Effector memory CD8-positive, alpha-beta T cell (primary cell): ENCODE results near the gene ARFGEF3.

Experiments used
- ATAC-seq: fragments of 150-1000 bp; cut with Tn5 transposase; replicated peaks from 2 replicates; pipeline ENCODE4 v1.10.0; 2021; ENCODE audit warnings: mild to moderate bottlenecking, moderate library complexity
- DNase-seq, 3 experiments: peaks; one replicate each; pipeline ENCODE4 v3.0.0; 2021
- H3K27ac Mint-ChIP-seq, 2 donors: one replicate each; pipeline ENCODE4 v1.8.0; 2022; ENCODE audit warnings: mild to moderate bottlenecking in 2 of 2, mixed read lengths in 2 of 2, moderate library complexity in 2 of 2
- H3K27me3 Mint-ChIP-seq, 2 donors: one replicate each; pipeline ENCODE4 v1.8.0; 2022; ENCODE audit warnings: mixed read lengths in 2 of 2
- H3K36me3 Mint-ChIP-seq: one replicate; pipeline ENCODE4 v1.8.0; 2022; ENCODE audit warnings: mild to moderate bottlenecking, moderate library complexity, mixed read lengths; ENCODE audit not compliant: insufficient read depth
- H3K4me1 Mint-ChIP-seq, 2 donors: one replicate each; pipeline ENCODE4 v1.8.0; 2022; ENCODE audit warnings: low read depth in 2 of 2, mixed read lengths in 2 of 2
- H3K4me3 Mint-ChIP-seq, 2 donors: one replicate each; pipeline ENCODE4 v1.8.0; 2022; ENCODE audit warnings: mild to moderate bottlenecking in 2 of 2, mixed read lengths in 2 of 2, moderate library complexity in 2 of 2
- H3K9me3 Mint-ChIP-seq, 2 donors: one replicate each; pipeline ENCODE4 v1.8.0; 2022; ENCODE audit warnings: mixed read lengths in 2 of 2

ARFGEF3 gene

GRCh38 chr6:138263963-138264362 lies 102.2 kb downstream of the ARFGEF3 start:
- no peak overlapping the region for H3K4me3 Mint-ChIP-seq
- H3K9me3 Mint-ChIP-seq: no peaks in the 10 kb centered on the region
- H3K27ac Mint-ChIP-seq: no peak overlapping the region

GRCh38 chr6:138264372-138264880 lies 102.7 kb downstream of the ARFGEF3 start:
- Mint-ChIP-seq H3K4me3 (no peak overlapping the region), H3K27me3 (peaks cover 39 to 61% of the 10 kb centered on the region in 2 donors), H3K9me3 (no peaks in the 10 kb centered on the region), H3K27ac (no peak overlapping the region), H3K36me3 (no peaks in the 10 kb centered on the region), H3K4me1 (no peaks in the 10 kb centered on the region)
- DNase-seq (no peak), ATAC-seq (no peak)

More at GRCh38 chr6:138263963-138264362, 102.2 kb downstream of the ARFGEF3 start:
- H3K36me3 Mint-ChIP-seq: no peaks in the 10 kb centered on the region
- peaks cover 39 to 61% of the 10 kb centered on the region in 2 donors for H3K27me3 Mint-ChIP-seq
- ATAC-seq: no peak
- H3K4me1 Mint-ChIP-seq: no peaks in the 10 kb centered on the region
- no peak for DNase-seq

GRCh38 chr6:138266095-138266494 lies 104.4 kb downstream of the ARFGEF3 start:
- peaks cover 46 to 67% of the 10 kb centered on the region in 2 donors for H3K27me3 Mint-ChIP-seq
- no peak overlapping the region for H3K27ac Mint-ChIP-seq
- no peaks in the 10 kb centered on the region for H3K4me1 Mint-ChIP-seq
- DNase-seq (no peak), ATAC-seq (no peak)
- H3K9me3 Mint-ChIP-seq: no peaks in the 10 kb centered on the region
- no peaks in the 10 kb centered on the region for H3K36me3 Mint-ChIP-seq
- H3K4me3 Mint-ChIP-seq: no peak overlapping the region

GRCh38 chr6:138267971-138268895 lies 106.5 kb downstream of the ARFGEF3 start:
- Mint-ChIP-seq H3K27ac (no peak overlapping the region), H3K27me3 (peaks cover 35 to 54% of the 10 kb centered on the region in 2 donors), H3K4me1 (no peaks in the 10 kb centered on the region), H3K4me3 (no peak overlapping the region), H3K9me3 (no peaks in the 10 kb centered on the region), H3K36me3 (no peaks in the 10 kb centered on the region)
- no peak for ATAC-seq
- no peak for DNase-seq

GRCh38 chr6:138271451-138271850 lies 109.7 kb downstream of the ARFGEF3 start:
- H3K27ac Mint-ChIP-seq: no peak overlapping the region
- no peaks in the 10 kb centered on the region for H3K4me1 Mint-ChIP-seq
- DNase-seq: no peak
- H3K4me3 Mint-ChIP-seq: no peak overlapping the region
- H3K36me3 Mint-ChIP-seq: no peaks in the 10 kb centered on the region
- H3K27me3 Mint-ChIP-seq: peaks cover 14 to 27% of the 10 kb centered on the region in 2 donors
- H3K9me3 Mint-ChIP-seq: no peaks in the 10 kb centered on the region
- ATAC-seq: no peak

GRCh38 chr6:138272533-138273315 lies 111.0 kb downstream of the ARFGEF3 start:
- ATAC-seq (no peak), DNase-seq (no peak)
- Mint-ChIP-seq H3K27me3 (peaks cover 14 to 25% of the 10 kb centered on the region in 2 donors), H3K9me3 (no peaks in the 10 kb centered on the region), H3K27ac (no peak overlapping the region), H3K4me1 (no peaks in the 10 kb centered on the region), H3K36me3 (no peaks in the 10 kb centered on the region), H3K4me3 (no peak overlapping the region)

- no peaks in the 10 kb centered on the region for H3K36me3 Mint-ChIP-seq
- H3K27me3 Mint-ChIP-seq: peaks cover 0 to under 1% of the 10 kb centered on the region in 2 donors
- H3K27ac Mint-ChIP-seq: no peak overlapping the region
- ATAC-seq: no peak
- no peak overlapping the region for H3K4me3 Mint-ChIP-seq
- no peak for DNase-seq
- H3K4me1 Mint-ChIP-seq: no peaks in the 10 kb centered on the region
- no peaks in the 10 kb centered on the region for H3K9me3 Mint-ChIP-seq
Measured at GRCh38 chr6:138275976-138276375, 114.2 kb downstream of the ARFGEF3 start.

GRCh38 chr6:138277835-138278234 lies 116.1 kb downstream of the ARFGEF3 start:
- Mint-ChIP-seq H3K4me3 (no peak overlapping the region), H3K27ac (no peak overlapping the region), H3K36me3 (no peaks in the 10 kb centered on the region), H3K4me1 (no peaks in the 10 kb centered on the region), H3K9me3 (no peaks in the 10 kb centered on the region), H3K27me3 (peaks cover 6 to 9% of the 10 kb centered on the region in 2 donors)
- DNase-seq (no peak), ATAC-seq (no peak)

GRCh38 chr6:138278326-138278725 lies 116.6 kb downstream of the ARFGEF3 start:
- no peaks in the 10 kb centered on the region for H3K9me3 Mint-ChIP-seq
- no peak for DNase-seq
- H3K4me1 Mint-ChIP-seq: no peaks in the 10 kb centered on the region

GRCh38 chr6:138285800-138286199 lies 124.1 kb downstream of the ARFGEF3 start:
- no peaks in the 10 kb centered on the region for H3K36me3 Mint-ChIP-seq
- no peak overlapping the region for H3K27ac Mint-ChIP-seq

More at GRCh38 chr6:138278326-138278725, 116.6 kb downstream of the ARFGEF3 start:
- ATAC-seq: no peak
- Mint-ChIP-seq H3K27me3 (peaks cover 6 to 9% of the 10 kb centered on the region in 2 donors), H3K27ac (no peak overlapping the region), H3K4me3 (no peak overlapping the region), H3K36me3 (no peaks in the 10 kb centered on the region)

GRCh38 chr6:138286698-138287097 lies 125.0 kb downstream of the ARFGEF3 start:
- DNase-seq: no peak
- ATAC-seq: no peak
- no peak overlapping the region for H3K4me3 Mint-ChIP-seq
- no peaks in the 10 kb centered on the region for H3K36me3 Mint-ChIP-seq
- H3K4me1 Mint-ChIP-seq: peaks cover 0 to 6% of the 10 kb centered on the region in 2 donors
- H3K9me3 Mint-ChIP-seq: no peaks in the 10 kb centered on the region
- peaks cover 6 to 9% of the 10 kb centered on the region in 2 donors for H3K27me3 Mint-ChIP-seq
- H3K27ac Mint-ChIP-seq: no peak overlapping the region

More at GRCh38 chr6:138285800-138286199, 124.1 kb downstream of the ARFGEF3 start:
- ATAC-seq (no peak), DNase-seq (no peak)
- Mint-ChIP-seq H3K27me3 (peaks cover 6 to 9% of the 10 kb centered on the region in 2 donors), H3K9me3 (no peaks in the 10 kb centered on the region), H3K4me3 (no peak overlapping the region), H3K4me1 (peaks cover 0 to 6% of the 10 kb centered on the region in 2 donors)

GRCh38 chr6:138287144-138287955 lies 125.6 kb downstream of the ARFGEF3 start:
- peaks cover 7 to 8% of the 10 kb centered on the region in 2 donors for H3K27me3 Mint-ChIP-seq
- H3K4me1 Mint-ChIP-seq: peaks cover 0 to 6% of the 10 kb centered on the region in 2 donors
- no peaks in the 10 kb centered on the region for H3K9me3 Mint-ChIP-seq
- H3K27ac Mint-ChIP-seq: no peak overlapping the region
- H3K4me3 Mint-ChIP-seq: no peak overlapping the region
- DNase-seq (peak; percentile 34 to 49 (median 36)), ATAC-seq (peak; percentile 57)
- no peaks in the 10 kb centered on the region for H3K36me3 Mint-ChIP-seq
